Measurements from ENCODE around the gene HS3ST2.

DNA sequence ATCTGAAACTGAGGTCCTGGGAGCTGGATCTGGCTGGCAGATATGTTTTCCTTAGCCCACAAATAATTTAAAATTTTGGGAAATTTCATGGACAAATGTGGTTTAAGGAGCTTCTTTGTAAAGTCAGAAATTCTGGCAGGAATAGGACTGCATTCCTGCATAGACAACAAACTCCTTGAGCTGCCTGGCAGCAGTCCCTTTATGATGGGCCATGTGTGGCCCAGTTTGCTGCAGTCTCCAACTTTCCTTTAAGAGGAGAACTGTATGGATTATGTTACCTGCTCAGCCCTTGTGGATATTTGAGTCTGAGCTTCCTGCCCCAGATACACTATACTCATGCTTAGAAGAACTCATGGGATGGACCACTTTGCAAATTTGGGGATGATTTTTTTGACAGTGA, 48.5 kb upstream of the HS3ST2 start:
- TF ChIP-seq, protein P1, sequence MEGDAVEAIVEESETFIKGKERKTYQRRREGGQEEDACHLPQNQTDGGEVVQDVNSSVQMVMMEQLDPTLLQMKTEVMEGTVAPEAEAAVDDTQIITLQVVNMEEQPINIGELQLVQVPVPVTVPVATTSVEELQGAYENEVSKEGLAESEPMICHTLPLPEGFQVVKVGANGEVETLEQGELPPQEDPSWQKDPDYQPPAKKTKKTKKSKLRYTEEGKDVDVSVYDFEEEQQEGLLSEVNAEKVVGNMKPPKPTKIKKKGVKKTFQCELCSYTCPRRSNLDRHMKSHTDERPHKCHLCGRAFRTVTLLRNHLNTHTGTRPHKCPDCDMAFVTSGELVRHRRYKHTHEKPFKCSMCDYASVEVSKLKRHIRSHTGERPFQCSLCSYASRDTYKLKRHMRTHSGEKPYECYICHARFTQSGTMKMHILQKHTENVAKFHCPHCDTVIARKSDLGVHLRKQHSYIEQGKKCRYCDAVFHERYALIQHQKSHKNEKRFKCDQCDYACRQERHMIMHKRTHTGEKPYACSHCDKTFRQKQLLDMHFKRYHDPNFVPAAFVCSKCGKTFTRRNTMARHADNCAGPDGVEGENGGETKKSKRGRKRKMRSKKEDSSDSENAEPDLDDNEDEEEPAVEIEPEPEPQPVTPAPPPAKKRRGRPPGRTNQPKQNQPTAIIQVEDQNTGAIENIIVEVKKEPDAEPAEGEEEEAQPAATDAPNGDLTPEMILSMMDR (IDR thresholded peaks at IDR 0.05), result no peak
- TF ChIP-seq POLR2AphosphoS5 (IDR thresholded peaks at IDR 0.05; ENCODE audit: insufficient read depth in 1 of 2, low read depth in 1 of 2), result no peak

All from vagina (tissue), 2 donors.